ENCODE data around the gene NPM1. TPM values are rescaled to one million over a fixed set of nuclear protein-coding genes. Genes with fewer than 3 reads are reported as not detected.
"Not testable (repeated sequence)": the region's sequence is repeated elsewhere in the genome, so short reads cannot be mapped to it uniquely, and the experiment has no call there.

NPM1 gene
- total and polyA plus RNA-seq, 10 donors = 441 to 2,472 (median 624) TPM

DNA sequence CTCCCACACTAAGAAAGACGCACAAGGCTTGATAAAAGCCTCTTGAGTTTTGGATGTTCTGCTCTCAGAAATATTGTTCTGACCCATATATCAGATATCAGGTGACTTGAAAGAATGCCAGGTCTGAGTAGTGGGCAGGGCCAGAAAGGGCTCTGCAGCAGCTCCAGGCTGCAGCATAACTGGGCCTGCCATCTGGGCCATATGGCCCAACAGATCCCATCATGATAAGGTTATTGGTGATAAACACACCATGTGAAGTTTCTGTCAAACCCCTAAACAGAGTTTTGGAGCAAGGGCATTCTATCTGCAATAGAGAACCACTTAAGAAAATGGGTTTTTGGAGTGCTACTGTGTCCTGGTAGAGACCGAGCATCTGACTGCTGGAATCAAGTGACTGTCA lies 29.8 kb upstream of the NPM1 start:
- TF ChIP-seq POLR2A (IDR thresholded peaks at IDR 0.05) = no peak
- no peak for TF ChIP-seq CTCF (IDR thresholded peaks at IDR 0.05 in 8 of 11, conservative IDR thresholded peaks at IDR 0.05 in 3 of 11)
- no peak for TF ChIP-seq POLR2AphosphoS5 (IDR thresholded peaks at IDR 0.05)
- 89 to 100% (median 92%) methylated on average over 2 of the region's 2 CpGs for WGBS, 5 donors
- intact Hi-C loops (cut with DNase I; ENCODE audit: low total_unique reads) = no loop called here
- peak; percentile 1 for DNase-seq
- H3K4me3 ChIP-seq = no peak overlapping the region
- no peaks in the 10 kb centered on the region for H3K36me3 ChIP-seq
- no peaks in the 10 kb centered on the region for H3K9me3 ChIP-seq
- no peaks in the 10 kb centered on the region for H3K27me3 ChIP-seq (replicated peaks in 1 of 7)
- H3K27ac ChIP-seq = no peak overlapping the region
- no peaks in the 10 kb centered on the region for H3K4me1 ChIP-seq

DNA sequence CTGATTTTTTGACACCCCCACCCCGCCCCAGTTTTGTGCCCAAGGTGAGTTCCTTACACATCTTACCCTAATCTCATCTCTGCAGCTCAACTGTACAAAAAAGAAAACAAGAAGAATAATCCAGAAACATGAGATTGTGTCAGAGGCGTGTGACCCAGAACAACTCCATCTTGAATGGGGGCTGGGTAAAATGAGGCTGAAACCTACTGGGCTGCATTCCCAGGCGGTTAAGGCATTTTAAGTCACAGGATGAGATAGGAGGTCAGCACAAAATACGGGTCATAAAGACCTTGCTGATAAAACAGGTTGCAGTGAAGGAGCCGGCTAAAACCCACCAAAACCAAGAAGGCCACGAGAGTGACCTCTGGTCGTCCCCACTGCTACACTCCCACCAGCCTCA lies 26.5 kb upstream of the NPM1 start:
- H3K4me1 ChIP-seq; H3K27ac ChIP-seq; intact Hi-C loops (cut with DNase I; ENCODE audit: low total_unique reads); H3K36me3 ChIP-seq; H3K9me3 ChIP-seq; H3K4me3 ChIP-seq: not testable (repeated sequence)
- peak; percentile 3 for DNase-seq
- peaks cover 0 to 21% (median 4%) of the 10 kb centered on the region in 7 donors for H3K27me3 ChIP-seq (replicated peaks in 1 of 7)
- WGBS, 5 donors = 78 to 84% (median 79%) methylated on average over 7 of the region's 7 CpGs

GRCh38 chr5:171363249-171363648 lies 24.4 kb upstream of the NPM1 start:
- intact Hi-C loops (cut with DNase I; ENCODE audit: low total_unique reads); H3K4me3 ChIP-seq; H3K27ac ChIP-seq; H3K36me3 ChIP-seq; H3K4me1 ChIP-seq; H3K9me3 ChIP-seq: not testable (repeated sequence)
- peaks cover 0 to 31% (median 6%) of the 10 kb centered on the region in 7 donors for H3K27me3 ChIP-seq (replicated peaks in 1 of 7)
- peak; percentile 16 for DNase-seq
- 91 to 97% (median 96%) methylated on average over 3 of the region's 3 CpGs for WGBS, 5 donors

- WGBS, 5 donors = 34 to 44% (median 37%) methylated on average over 3 of the region's 3 CpGs
These were observed 23.8 kb upstream of the NPM1 start for GRCh38 chr5:171363846-171364245.

DNA sequence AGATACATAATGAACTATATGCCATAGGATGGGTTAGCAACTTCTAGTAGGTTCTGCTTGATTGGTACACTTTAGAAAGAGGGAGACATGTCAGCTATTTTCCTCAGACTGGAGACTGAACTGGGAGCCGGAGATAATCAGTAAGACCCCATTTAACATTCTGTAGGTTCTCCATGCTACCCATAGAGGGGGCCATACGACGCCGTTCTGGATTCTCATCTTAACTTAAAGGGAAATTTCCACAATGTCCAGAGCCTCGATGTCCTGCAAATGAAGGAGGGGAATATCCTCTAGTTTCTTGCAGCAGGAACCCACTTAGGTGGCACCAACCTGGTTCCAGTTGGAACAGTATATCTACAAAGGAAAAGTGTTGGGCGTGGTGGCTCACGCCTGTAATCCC lies 22.3 kb upstream of the NPM1 start:
- Histone ChIP-seq H3K36me3 (no peaks in the 10 kb centered on the region), H3K9me3 (no peaks in the 10 kb centered on the region), H3K27me3 (replicated peaks in 1 of 7) (peaks cover 0 to 37% (median 6%) of the 10 kb centered on the region in 7 donors), H3K4me1 (peaks cover 0 to 5% (median 0%) of the 10 kb centered on the region in 6 donors), H3K27ac (no peak overlapping the region), H3K4me3 (no peak overlapping the region)
- DNase-seq = no peak
- intact Hi-C loops (cut with DNase I; ENCODE audit: low total_unique reads) = no loop called here
- TF ChIP-seq CTCF (IDR thresholded peaks at IDR 0.05 in 8 of 11, conservative IDR thresholded peaks at IDR 0.05 in 3 of 11) (peak in 1 of 11 experiments; percentile 12), POLR2A (IDR thresholded peaks at IDR 0.05) (no peak), POLR2AphosphoS5 (IDR thresholded peaks at IDR 0.05) (no peak)
- WGBS, 5 donors = 35 to 49% (median 46%) methylated on average over 7 of the region's 7 CpGs

More at GRCh38 chr5:171363846-171364245, 23.8 kb upstream of the NPM1 start:
- Histone ChIP-seq H3K4me3 (no peak overlapping the region), H3K27me3 (replicated peaks in 1 of 7) (peaks cover 0 to 31% (median 6%) of the 10 kb centered on the region in 7 donors), H3K4me1 (peaks cover 0 to 5% (median 0%) of the 10 kb centered on the region in 6 donors), H3K36me3 (no peaks in the 10 kb centered on the region), H3K27ac (no peak overlapping the region), H3K9me3 (no peaks in the 10 kb centered on the region)
- TF ChIP-seq CTCF (IDR thresholded peaks at IDR 0.05 in 8 of 11, conservative IDR thresholded peaks at IDR 0.05 in 3 of 11) (no peak), POLR2A (IDR thresholded peaks at IDR 0.05) (no peak), POLR2AphosphoS5 (IDR thresholded peaks at IDR 0.05) (no peak)
- intact Hi-C loops (cut with DNase I; ENCODE audit: low total_unique reads) = no loop called here
- DNase-seq = no peak

Data from spleen (tissue), 11 donors.